ENCODE measurements around the gene ELP4.

DNA sequence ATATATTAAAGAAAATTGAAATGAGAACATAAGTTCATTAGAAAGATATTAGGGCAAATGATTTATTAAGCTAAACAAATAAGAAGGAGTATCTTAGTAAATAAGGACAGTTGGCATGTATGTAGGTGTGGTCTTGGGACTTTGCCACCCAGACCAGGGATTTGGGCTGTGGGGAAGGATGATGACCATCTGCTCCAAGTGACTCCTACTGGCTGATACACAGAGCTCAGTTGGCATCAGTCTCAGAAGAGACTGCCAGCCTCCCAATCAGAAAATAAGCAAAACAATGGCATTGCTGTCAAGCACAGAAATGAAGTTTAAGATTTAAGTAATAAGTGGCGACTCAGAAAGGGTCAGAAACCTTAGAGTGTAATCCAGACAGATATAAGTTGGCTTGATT lies 252.1 kb downstream of the ELP4 start:
- TF ChIP-seq CTCF (IDR thresholded peaks at IDR 0.05; ENCODE audit: borderline replicate concordance, extremely low read depth, low read length, poor library complexity, severe bottlenecking) (no peak), EZH2 (IDR thresholded peaks at IDR 0.05; ENCODE audit: borderline replicate concordance, low read depth, low read length, severe bottlenecking) (no peak)
